GM13977 (cell line): ENCODE results near the gene CLTCL1.

Experiments used
- DNase-seq: peaks from one replicate; pipeline ENCODE4 v3.0.0; 2012; ENCODE audit warnings: low spot score
- in situ Hi-C: fragments of 300-500 bp; cut with MboI; formaldehyde crosslinking; loops from one replicate; pipeline ENCODE4 v1.12.0; 2022; ENCODE audit warnings: low sequenced_read_pairs, low pct_unique_long_range_greater_than_20kb, mixed read lengths, inconsistent platforms; ENCODE audit not compliant: unreplicated experiment
- TF ChIP-seq, protein P1 (sequence below): IDR thresholded peaks from 2 replicates; pipeline ENCODE4 v1.5.1; 2012; ENCODE audit warnings: mild to moderate bottlenecking, control low read depth; ENCODE audit not compliant: insufficient read depth; ENCODE audit errors: extremely low read depth, missing control alignments

Gene CLTCL1

DNA sequence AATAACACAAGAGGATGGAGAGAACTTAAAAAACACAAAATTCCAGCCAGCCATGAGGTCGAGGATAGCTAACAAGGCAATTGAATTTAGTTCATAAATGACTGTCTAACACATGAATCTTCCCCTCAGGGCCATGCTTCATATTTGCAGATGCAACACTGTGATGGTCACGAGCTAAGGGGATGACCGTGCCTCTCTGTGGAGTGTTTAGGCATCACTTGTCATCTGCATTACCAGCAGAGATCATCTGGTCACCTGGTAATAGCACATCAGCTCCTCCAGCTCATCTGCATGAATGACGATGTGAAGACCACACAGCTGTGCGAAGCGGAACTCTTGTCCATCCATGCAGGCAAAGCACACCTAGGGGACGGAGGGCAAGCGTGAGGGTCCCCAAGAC is 92.0 kb downstream of the CLTCL1 start:
- TF ChIP-seq, protein P1, sequence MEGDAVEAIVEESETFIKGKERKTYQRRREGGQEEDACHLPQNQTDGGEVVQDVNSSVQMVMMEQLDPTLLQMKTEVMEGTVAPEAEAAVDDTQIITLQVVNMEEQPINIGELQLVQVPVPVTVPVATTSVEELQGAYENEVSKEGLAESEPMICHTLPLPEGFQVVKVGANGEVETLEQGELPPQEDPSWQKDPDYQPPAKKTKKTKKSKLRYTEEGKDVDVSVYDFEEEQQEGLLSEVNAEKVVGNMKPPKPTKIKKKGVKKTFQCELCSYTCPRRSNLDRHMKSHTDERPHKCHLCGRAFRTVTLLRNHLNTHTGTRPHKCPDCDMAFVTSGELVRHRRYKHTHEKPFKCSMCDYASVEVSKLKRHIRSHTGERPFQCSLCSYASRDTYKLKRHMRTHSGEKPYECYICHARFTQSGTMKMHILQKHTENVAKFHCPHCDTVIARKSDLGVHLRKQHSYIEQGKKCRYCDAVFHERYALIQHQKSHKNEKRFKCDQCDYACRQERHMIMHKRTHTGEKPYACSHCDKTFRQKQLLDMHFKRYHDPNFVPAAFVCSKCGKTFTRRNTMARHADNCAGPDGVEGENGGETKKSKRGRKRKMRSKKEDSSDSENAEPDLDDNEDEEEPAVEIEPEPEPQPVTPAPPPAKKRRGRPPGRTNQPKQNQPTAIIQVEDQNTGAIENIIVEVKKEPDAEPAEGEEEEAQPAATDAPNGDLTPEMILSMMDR, result no peak

GRCh38 chr22:19197997-19198865 is 93.3 kb downstream of the CLTCL1 start:
- no peak for DNase-seq
- in situ Hi-C loops, result no loop called here
- TF ChIP-seq, protein P1, result no peak

More for the DNA sequence above, 92.0 kb downstream of the CLTCL1 start:
- no peak for DNase-seq
- in situ Hi-C loops, result no loop called here

GRCh38 chr22:19196841-19197612 is 94.5 kb downstream of the CLTCL1 start:
- TF ChIP-seq, protein P1, result no peak
- in situ Hi-C loops, result no loop called here
- DNase-seq, result no peak

- TF ChIP-seq, protein P1, result no peak
- in situ Hi-C loops, result no loop called here
- no peak for DNase-seq
Observed at GRCh38 chr22:19195796-19196731, 95.5 kb downstream of the CLTCL1 start.

DNA sequence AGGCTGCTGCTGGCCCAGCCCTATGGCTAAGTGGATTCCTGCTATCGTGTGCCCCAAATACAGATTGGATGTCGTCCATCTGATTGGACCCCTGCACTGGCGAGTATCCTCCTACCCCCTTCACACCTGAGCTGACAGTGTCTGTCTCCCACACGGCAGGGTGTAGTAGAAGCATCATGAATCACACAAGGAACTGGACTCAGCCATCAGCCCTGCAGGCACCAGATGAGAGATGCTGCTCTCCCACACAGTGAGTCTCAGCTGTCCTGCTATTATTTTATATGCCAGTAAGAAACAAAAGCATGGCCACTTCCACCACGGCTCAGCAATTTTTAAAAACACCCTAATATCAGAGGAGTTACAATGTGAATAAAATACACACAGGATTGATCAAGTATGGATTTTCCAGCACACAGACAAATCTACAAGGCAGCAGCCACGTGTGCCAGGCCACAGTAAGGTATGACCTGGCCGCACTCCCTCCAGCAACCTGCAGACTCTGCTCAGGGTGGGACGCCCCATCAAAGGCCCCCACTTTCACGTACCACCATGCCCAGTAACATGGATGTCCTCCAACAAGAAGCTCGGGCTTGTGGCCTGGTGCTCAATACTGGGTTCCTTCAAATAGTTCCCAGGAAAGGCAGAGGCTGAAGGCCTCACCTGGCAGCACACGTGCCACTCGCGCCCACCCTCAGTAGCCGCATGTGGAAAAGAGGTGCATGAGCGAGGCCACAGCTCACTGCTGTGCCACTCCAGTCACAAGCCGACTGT is 96.6 kb downstream of the CLTCL1 start:
- no peak for DNase-seq
- in situ Hi-C loops, result no loop called here
- TF ChIP-seq, protein P1, result no peak

- DNase-seq, result no peak
- in situ Hi-C loops, result no loop called here
- TF ChIP-seq, protein P1, result no peak
Observed at GRCh38 chr22:19193879-19194278, 97.6 kb downstream of the CLTCL1 start.
